SU-DHL-6 (cell line): ENCODE measurements around the gene NSG1.

Source experiments
- EZH2phosphoT487 ChIP-seq: fragments of 200-600 bp; sonication (generic), shearing (Covaris generic); conservative IDR thresholded peaks from 2 replicates; pipeline ENCODE4 v1.6.1; 2018; ENCODE audit warnings: mild to moderate bottlenecking, antibody characterized with exemption, low read length, moderate library complexity, mixed read lengths
- TF ChIP-seq, protein P1 (sequence below): fragments of 200-600 bp; sonication (generic); IDR thresholded peaks from one replicate; pipeline ENCODE4 v1.5.1; 2017; ENCODE audit warnings: antibody characterized with exemption, mild to moderate bottlenecking, low read length, moderate library complexity; ENCODE audit not compliant: insufficient read depth, poor library complexity, severe bottlenecking

DNA sequence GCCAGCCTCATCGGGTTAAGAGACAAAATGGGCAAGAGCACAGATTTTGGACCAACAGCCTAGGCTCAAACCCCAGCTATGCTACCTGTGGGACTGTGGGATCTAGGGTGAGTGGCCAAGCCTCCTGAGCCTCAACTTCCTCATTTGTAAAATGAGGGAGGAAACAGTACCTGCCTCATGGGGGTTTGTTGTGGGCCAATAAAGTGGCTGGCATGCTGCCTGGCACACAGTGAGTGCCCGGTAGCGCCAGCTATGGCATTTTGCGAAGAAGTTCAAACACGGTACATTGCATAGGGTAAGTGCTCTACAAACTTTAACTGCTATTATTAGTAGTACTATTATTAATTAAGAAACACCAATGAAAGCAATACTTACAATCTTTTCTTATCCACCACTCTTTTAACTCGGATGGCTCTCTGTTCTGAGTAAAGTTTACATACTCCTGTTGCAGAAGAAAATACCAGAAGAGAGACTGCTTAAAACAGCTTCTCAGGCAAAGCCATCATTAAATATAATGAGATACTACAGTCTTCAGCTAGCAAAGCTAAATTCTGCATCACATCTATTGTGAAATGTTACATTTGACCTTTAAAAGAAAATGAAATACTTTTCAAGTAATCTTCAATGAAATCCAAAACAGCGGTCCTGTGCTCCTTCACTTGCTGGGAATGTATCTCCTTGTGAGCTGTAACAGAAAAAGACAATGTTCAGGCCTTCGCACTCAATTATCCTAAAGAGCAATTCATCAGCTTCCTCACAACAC, 70.1 kb downstream of the NSG1 start:
- TF ChIP-seq, protein P1, sequence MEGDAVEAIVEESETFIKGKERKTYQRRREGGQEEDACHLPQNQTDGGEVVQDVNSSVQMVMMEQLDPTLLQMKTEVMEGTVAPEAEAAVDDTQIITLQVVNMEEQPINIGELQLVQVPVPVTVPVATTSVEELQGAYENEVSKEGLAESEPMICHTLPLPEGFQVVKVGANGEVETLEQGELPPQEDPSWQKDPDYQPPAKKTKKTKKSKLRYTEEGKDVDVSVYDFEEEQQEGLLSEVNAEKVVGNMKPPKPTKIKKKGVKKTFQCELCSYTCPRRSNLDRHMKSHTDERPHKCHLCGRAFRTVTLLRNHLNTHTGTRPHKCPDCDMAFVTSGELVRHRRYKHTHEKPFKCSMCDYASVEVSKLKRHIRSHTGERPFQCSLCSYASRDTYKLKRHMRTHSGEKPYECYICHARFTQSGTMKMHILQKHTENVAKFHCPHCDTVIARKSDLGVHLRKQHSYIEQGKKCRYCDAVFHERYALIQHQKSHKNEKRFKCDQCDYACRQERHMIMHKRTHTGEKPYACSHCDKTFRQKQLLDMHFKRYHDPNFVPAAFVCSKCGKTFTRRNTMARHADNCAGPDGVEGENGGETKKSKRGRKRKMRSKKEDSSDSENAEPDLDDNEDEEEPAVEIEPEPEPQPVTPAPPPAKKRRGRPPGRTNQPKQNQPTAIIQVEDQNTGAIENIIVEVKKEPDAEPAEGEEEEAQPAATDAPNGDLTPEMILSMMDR: no peak
- no peak for TF ChIP-seq EZH2phosphoT487
